Pancreas (tissue), 10 donors: ENCODE results near the gene E2F6. TPM values are rescaled to one million over a fixed set of nuclear protein-coding genes. Genes with fewer than 3 reads are reported as not detected.

Experiments used
- ATAC-seq, 4 donors: fragments of 200-7000 bp; cut with Tn5 transposase; one replicate each; pipeline versions ENCODE4 v1.8.0 to v1.9.1; 2020; ENCODE audit warnings: mild to moderate bottlenecking in 4 of 4, moderate library complexity in 4 of 4
- DNase-seq, 6 donors: peaks; one replicate each; pipeline ENCODE4 v3.0.0-alpha.2; 2020
- FAIRE-seq: peaks from 2 replicates; lab custom pipeline; 2012; peaks lifted over from hg19 to GRCh38; lab: Jason Lieb, UNC
- H3K27ac ChIP-seq, 4 donors: fragments of 200-600 bp; sonication (generic); 1 replicate in 3 of 4; 2 replicates in 1 of 4; pipeline versions ENCODE4 v1.5.0 to v1.8.0; 2020
- H3K27me3 ChIP-seq, 4 donors: fragments of 200-600 bp; one replicate each; pipeline ENCODE4 v1.8.0; 2021
- H3K36me3 ChIP-seq, 3 donors: fragments of 200-600 bp; sonication (generic) in 1 of 3; one replicate each; pipeline versions ENCODE4 v1.5.0 to v1.8.0; 2020 to 2021
- H3K4me1 ChIP-seq, 3 donors: fragments of 200-600 bp; one replicate each; pipeline ENCODE4 v1.8.0; 2021
- H3K4me3 ChIP-seq, 4 donors: fragments of 200-600 bp; sonication (generic) in 2 of 4; one replicate each; pipeline versions ENCODE4 v1.5.0 to v1.8.0; 2020 to 2021
- H3K9me3 ChIP-seq, 4 donors: fragments of 200-600 bp; one replicate each; pipeline ENCODE4 v1.8.0; 2021
- WGBS, 2 donors: extraction: QIAGEN DNeasy Blood & Tissue Kit; methylation state at CpG; one replicate each; pipeline ENCODE4 v1.1.7; 2013; 5-methylcytosine and 5-hydroxymethylcytosine counted together
- intact Hi-C, 3 donors: fragments of 100-400 bp; cut with DNase I; formaldehyde crosslinking; loops; one replicate each; pipeline versions ENCODE4 v1.11.1 to v1.14.2; 2022
- polyA plus RNA-seq, 2 donors: library from polyadenylated mRNA; stranded (reverse); fragments of 200-250 nt; gene quantifications; one replicate each; pipeline ENCODE4 v1.2.3, GENCODE V29; 2013
- total RNA-seq, 6 donors: library from RNA; stranded (reverse); fragmentation: NEBNext Ultra II Directional in 4 of 6; extraction: Animal tissue kit (Norgen Biotek cat#: 25700) in 4 of 6; gene quantifications; one replicate each; pipeline versions ENCODE4 v1.2.1 to v1.2.4, GENCODE V29; 2021 to 2023
- TF ChIP-seq, protein P1 (sequence below), 4 donors: fragments of 200-600 bp; sonication (generic) in 3 of 4; IDR thresholded peaks; one replicate each; pipeline versions ENCODE4 v1.5.0 to v1.8.0; 2021; ENCODE audit warnings: antibody characterized with exemption in 4 of 4
- donor health status: healthy with polysubstance abuse.
- donor health status: DM: no; HTN: no; CAD: no; lungs with moderate emphysema.
- donor health status: DM: no; HTN: no; CAD: no.
- donor health status: control.
- donor health status: control.
- donor health status: Bipolar disorder and iron deficiency.
- donor health status: DM: yes; HTN: yes; CAD: no.
- donor health status: DM: no; HTN: no; CAD: no.
- donor health status: DM: no; HTN: no; CAD: no.
- donor health status: DM: yes; HTN: yes; CAD: no.

Gene E2F6
- total and polyA plus RNA-seq, 8 donors = 3.0 to 9.6 (median 5.0) TPM

DNA sequence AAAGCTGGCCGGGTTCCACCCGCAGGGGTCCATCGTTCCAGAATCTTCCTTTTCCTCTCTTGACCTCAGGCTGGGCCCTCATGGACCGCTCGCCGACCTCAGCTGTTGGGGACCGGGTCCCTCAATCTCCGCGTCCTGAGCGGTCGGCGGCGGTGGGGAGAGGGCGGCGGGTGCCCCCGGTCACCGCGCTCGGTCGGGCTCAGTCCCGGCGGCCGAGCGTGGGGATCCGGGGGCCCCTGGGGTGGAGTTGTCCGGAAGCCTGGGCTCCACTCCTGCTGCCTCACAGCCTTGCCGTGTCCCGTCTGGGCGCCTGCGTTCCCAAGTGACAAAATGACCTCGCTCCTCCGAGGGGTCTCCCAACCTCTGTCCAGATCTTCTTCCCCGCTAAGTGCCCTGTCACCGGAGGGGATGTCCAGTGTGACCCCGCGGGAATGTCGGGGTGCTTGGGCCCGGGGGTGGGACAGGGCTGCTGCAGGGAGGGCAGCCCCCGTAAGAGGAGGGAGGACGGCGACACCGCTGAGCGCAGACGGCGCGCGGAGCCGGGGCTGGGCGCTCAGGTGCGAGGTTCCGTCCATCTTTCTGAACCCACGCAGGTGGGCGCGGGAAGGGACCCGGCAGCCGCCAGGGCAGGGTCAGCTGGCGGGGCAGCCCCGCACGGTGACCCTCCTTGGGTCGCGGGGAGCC, 16.0 kb upstream of the E2F6 start:
- WGBS, 2 donors = 66 to 69% methylated on average over 59 to 61 of the region's 61 CpGs
- Histone ChIP-seq H3K4me1 (peaks cover 0 to 5% (median 0%) of the 10 kb centered on the region in 3 donors), H3K9me3 (no peaks in the 10 kb centered on the region), H3K27me3 (no peaks in the 10 kb centered on the region), H3K36me3 (no peaks in the 10 kb centered on the region), H3K4me3 (peak overlapping the region in 3 of 4 donors; percentile 40 to 55 (median 55)), H3K27ac (no peak overlapping the region)
- TF ChIP-seq, protein P1, sequence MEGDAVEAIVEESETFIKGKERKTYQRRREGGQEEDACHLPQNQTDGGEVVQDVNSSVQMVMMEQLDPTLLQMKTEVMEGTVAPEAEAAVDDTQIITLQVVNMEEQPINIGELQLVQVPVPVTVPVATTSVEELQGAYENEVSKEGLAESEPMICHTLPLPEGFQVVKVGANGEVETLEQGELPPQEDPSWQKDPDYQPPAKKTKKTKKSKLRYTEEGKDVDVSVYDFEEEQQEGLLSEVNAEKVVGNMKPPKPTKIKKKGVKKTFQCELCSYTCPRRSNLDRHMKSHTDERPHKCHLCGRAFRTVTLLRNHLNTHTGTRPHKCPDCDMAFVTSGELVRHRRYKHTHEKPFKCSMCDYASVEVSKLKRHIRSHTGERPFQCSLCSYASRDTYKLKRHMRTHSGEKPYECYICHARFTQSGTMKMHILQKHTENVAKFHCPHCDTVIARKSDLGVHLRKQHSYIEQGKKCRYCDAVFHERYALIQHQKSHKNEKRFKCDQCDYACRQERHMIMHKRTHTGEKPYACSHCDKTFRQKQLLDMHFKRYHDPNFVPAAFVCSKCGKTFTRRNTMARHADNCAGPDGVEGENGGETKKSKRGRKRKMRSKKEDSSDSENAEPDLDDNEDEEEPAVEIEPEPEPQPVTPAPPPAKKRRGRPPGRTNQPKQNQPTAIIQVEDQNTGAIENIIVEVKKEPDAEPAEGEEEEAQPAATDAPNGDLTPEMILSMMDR (IDR thresholded peaks at IDR 0.05) = no peak
- DNase-seq (peak in 3 of 6 donors; percentile 29 to 78 (median 60)), ATAC-seq (no peak), FAIRE-seq (no peak)
- intact Hi-C loops = loop anchor here in 1 of 3 donors (5.0 kb wide), 1 partner anchor 95 kb away; no protein-coding TSS in a partner anchor

DNA sequence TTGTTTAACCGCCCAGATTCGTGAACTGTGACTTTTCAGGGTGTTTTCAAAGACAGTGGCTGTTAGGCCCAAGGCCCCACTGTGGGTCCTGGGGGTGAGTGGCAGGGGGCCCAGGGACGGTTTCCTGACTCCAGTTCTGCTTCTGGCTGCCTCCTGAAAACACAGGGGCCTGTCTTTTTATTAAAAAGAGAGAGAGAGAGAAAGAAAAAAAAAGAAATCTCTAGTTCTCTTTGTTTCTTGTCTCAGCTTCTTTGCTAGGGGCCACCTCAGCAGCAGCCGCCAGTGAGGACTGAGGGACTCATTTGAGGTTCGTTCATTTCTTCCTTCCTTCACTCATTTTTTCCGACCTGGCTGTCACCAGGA, 15.4 kb upstream of the E2F6 start:
- Histone ChIP-seq H3K9me3 (no peaks in the 10 kb centered on the region), H3K4me1 (peaks cover 0 to 5% (median 0%) of the 10 kb centered on the region in 3 donors), H3K36me3 (no peaks in the 10 kb centered on the region), H3K4me3 (no peak overlapping the region), H3K27me3 (no peaks in the 10 kb centered on the region), H3K27ac (no peak overlapping the region)
- TF ChIP-seq, protein P1 (IDR thresholded peaks at IDR 0.05) = no peak
- no peak for DNase-seq
- no peak for FAIRE-seq
- 85 to 90% methylated on average over 6 of the region's 6 CpGs for WGBS, 2 donors
- no peak for ATAC-seq
- intact Hi-C loops = loop anchor here in 1 of 3 donors (5.0 kb wide), 1 partner anchor 96 kb away; no protein-coding TSS in a partner anchor

DNA sequence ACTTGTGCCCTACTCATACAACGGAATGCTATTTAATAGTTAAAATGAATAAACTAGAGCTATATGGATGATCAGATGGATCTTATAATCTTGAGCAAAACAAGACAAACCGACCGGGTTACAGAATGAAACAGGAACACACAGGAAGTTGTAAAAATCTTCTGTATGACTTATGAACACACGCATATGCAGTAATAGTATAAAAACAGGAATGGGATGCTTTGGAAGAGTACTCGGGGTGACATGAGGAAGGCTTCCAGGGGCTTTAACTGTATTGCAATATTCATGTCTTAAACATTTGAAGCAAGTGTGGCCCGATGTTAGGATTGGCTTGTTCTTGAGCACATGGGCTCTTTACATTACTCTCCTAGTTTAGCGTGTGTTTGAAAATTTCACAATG, 14.9 kb upstream of the E2F6 start:
- Histone ChIP-seq H3K27me3 (no peaks in the 10 kb centered on the region), H3K4me1 (peaks cover 0 to 5% (median 0%) of the 10 kb centered on the region in 3 donors), H3K36me3 (no peaks in the 10 kb centered on the region), H3K27ac (no peak overlapping the region), H3K4me3 (no peak overlapping the region), H3K9me3 (no peaks in the 10 kb centered on the region)
- WGBS, 2 donors = 68% methylated on average over 7 of the region's 7 CpGs
- DNase-seq (no peak), ATAC-seq (no peak), FAIRE-seq (no peak)
- intact Hi-C loops = loop anchor here in 1 of 3 donors (5.0 kb wide), 1 partner anchor 96 kb away; no protein-coding TSS in a partner anchor
- TF ChIP-seq, protein P1 (IDR thresholded peaks at IDR 0.05) = no peak

DNA sequence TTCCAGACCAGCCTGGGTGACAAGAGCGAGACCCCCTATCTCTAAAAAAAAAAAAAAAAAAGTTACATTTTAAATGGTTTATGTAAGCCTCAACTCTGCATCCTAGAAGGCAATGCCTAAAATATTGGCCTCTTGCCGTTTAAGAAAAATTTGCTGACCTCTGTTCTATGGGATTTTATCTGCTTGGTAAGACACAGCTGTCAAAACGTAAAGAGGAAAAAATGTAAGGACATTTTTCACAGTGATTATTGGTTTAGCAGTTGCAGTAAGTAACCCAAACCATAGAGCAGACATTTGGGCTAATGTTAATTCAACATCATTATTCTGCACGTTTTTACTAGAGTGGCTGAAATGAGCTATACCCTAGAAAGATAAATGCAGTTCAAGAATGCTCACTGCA, 14.4 kb upstream of the E2F6 start:
- FAIRE-seq (no peak), DNase-seq (no peak), ATAC-seq (no peak)
- H3K36me3 ChIP-seq = no peaks in the 10 kb centered on the region
- H3K4me1 ChIP-seq = peaks cover 0 to 5% (median 0%) of the 10 kb centered on the region in 3 donors
- no peaks in the 10 kb centered on the region for H3K9me3 ChIP-seq
- no peak overlapping the region for H3K27ac ChIP-seq
- intact Hi-C loops = loop anchor here in 1 of 3 donors (5.0 kb wide), 1 partner anchor 97 kb away; no protein-coding TSS in a partner anchor
- no peaks in the 10 kb centered on the region for H3K27me3 ChIP-seq
- TF ChIP-seq, protein P1 (IDR thresholded peaks at IDR 0.05) = no peak
- H3K4me3 ChIP-seq = no peak overlapping the region
- 39 to 45% methylated on average over 4 of the region's 4 CpGs for WGBS, 2 donors
